Ectodermal cell (in vitro differentiated cells): ENCODE measurements around the gene RBAK.
"Not testable (repeated sequence)": the region's sequence is repeated elsewhere in the genome, so short reads cannot be mapped to it uniquely, and the experiment has no call there.

Experiments
- H3K27ac ChIP-seq: 2 replicates; pipeline ENCODE4 v1.7.0; 2013; ENCODE audit warnings: mild to moderate bottlenecking, low read depth, low read length; ENCODE audit not compliant: insufficient read depth, poor library complexity, severe bottlenecking
- H3K27me3 ChIP-seq: 2 replicates; pipeline ENCODE4 v1.7.0; 2013; ENCODE audit warnings: mild to moderate bottlenecking, low read length; ENCODE audit not compliant: insufficient read depth, control insufficient read depth, poor library complexity, severe bottlenecking
- H3K36me3 ChIP-seq: one replicate; pipeline ENCODE4 v1.7.0; 2013; ENCODE audit warnings: low read length; ENCODE audit not compliant: control insufficient read depth, insufficient read depth
- H3K4me1 ChIP-seq: one replicate; pipeline ENCODE4 v1.7.0; 2013; ENCODE audit warnings: low read length; ENCODE audit not compliant: control insufficient read depth, insufficient read depth
- H3K4me3 ChIP-seq: 2 replicates; pipeline ENCODE4 v1.7.0; 2013; ENCODE audit warnings: low read depth, low read length, control low read depth; ENCODE audit not compliant: insufficient read depth
- H3K9me3 ChIP-seq: 2 replicates; pipeline ENCODE4 v1.7.0; 2013; ENCODE audit warnings: mild to moderate bottlenecking, low read length, moderate library complexity; ENCODE audit not compliant: control insufficient read depth
- WGBS, 2 experiments: methylation state at CpG; one replicate each; pipeline ENCODE4 v1.1.7; 2013; ENCODE audit warnings: missing lambda C conversion rate in 2 of 2; 5-methylcytosine and 5-hydroxymethylcytosine counted together

The RBAK gene

GRCh38 chr7:5047127-5047526 lies 1.5 kb downstream of the RBAK start:
- H3K9me3 ChIP-seq, H3K4me3 ChIP-seq: not testable (repeated sequence)
- 92 to 97% methylated on average over 2 of the region's 2 CpGs for WGBS, 2 experiments

GRCh38 chr7:5050676-5051075 lies 5.0 kb downstream of the RBAK start:
- H3K9me3 ChIP-seq, result no peaks in the 10 kb centered on the region
- 95 to 97% methylated on average over 1 to 2 of the region's 2 CpGs for WGBS, 2 experiments
- no peak overlapping the region for H3K4me3 ChIP-seq
- H3K27ac ChIP-seq, result no peak overlapping the region
- H3K4me1 ChIP-seq, result no peaks in the 10 kb centered on the region
- no peaks in the 10 kb centered on the region for H3K27me3 ChIP-seq
- peaks cover 38% of the 10 kb centered on the region for H3K36me3 ChIP-seq

More at GRCh38 chr7:5047127-5047526, 1.5 kb downstream of the RBAK start:
- not testable (repeated sequence) for H3K4me1 ChIP-seq, H3K27ac ChIP-seq, H3K27me3 ChIP-seq
- H3K36me3 ChIP-seq, result peaks cover 20% of the 10 kb centered on the region

GRCh38 chr7:5051731-5052130 lies 6.1 kb downstream of the RBAK start:
- not testable (repeated sequence) for H3K4me3 ChIP-seq, H3K27ac ChIP-seq, H3K9me3 ChIP-seq, H3K27me3 ChIP-seq, H3K4me1 ChIP-seq
- peaks cover 46% of the 10 kb centered on the region for H3K36me3 ChIP-seq

GRCh38 chr7:5053175-5053574 lies 7.5 kb downstream of the RBAK start:
- Histone ChIP-seq H3K4me1 (no peaks in the 10 kb centered on the region), H3K27ac (no peak overlapping the region), H3K4me3 (no peak overlapping the region), H3K36me3 (peaks cover 58% of the 10 kb centered on the region), H3K9me3 (no peaks in the 10 kb centered on the region), H3K27me3 (no peaks in the 10 kb centered on the region)
- 100% methylated on average over 1 of the region's 1 CpG for WGBS, 2 experiments

- 96 to 100% methylated on average over 2 of the region's 2 CpGs for WGBS, 2 experiments
- peaks cover 80% of the 10 kb centered on the region for H3K36me3 ChIP-seq
- no peak overlapping the region for H3K27ac ChIP-seq
- H3K4me1 ChIP-seq, result no peaks in the 10 kb centered on the region
- H3K4me3 ChIP-seq, result no peak overlapping the region
- no peaks in the 10 kb centered on the region for H3K27me3 ChIP-seq
- H3K9me3 ChIP-seq, result peaks cover 35% of the 10 kb centered on the region
These were observed 18.0 kb downstream of the RBAK start for GRCh38 chr7:5063698-5064097.

GRCh38 chr7:5064391-5065106 lies 18.9 kb downstream of the RBAK start:
- H3K4me1 ChIP-seq, result no peaks in the 10 kb centered on the region
- no peaks in the 10 kb centered on the region for H3K27me3 ChIP-seq
- H3K27ac ChIP-seq, result no peak overlapping the region
- H3K36me3 ChIP-seq, result peaks cover 71% of the 10 kb centered on the region
- H3K4me3 ChIP-seq, result no peak overlapping the region
- H3K9me3 ChIP-seq, result peaks cover 36% of the 10 kb centered on the region
- 87 to 96% methylated on average over 11 of the region's 12 CpGs for WGBS, 2 experiments

- H3K4me3 ChIP-seq, result no peak overlapping the region
- 100% methylated on average over 2 to 3 of the region's 5 CpGs for WGBS, 2 experiments
- peaks cover 66% of the 10 kb centered on the region for H3K36me3 ChIP-seq
- H3K4me1 ChIP-seq, result no peaks in the 10 kb centered on the region
- peaks cover 36% of the 10 kb centered on the region for H3K9me3 ChIP-seq
- H3K27me3 ChIP-seq, result no peaks in the 10 kb centered on the region
- H3K27ac ChIP-seq, result no peak overlapping the region
These were observed 19.4 kb downstream of the RBAK start for GRCh38 chr7:5065107-5065407.

GRCh38 chr7:5068521-5068920 lies 22.9 kb downstream of the RBAK start:
- 93 to 95% methylated on average over 4 of the region's 4 CpGs for WGBS, 2 experiments
- Histone ChIP-seq H3K27ac (no peak overlapping the region), H3K36me3 (peaks cover 32% of the 10 kb centered on the region), H3K9me3 (peaks cover 34% of the 10 kb centered on the region), H3K4me1 (no peaks in the 10 kb centered on the region), H3K27me3 (no peaks in the 10 kb centered on the region), H3K4me3 (no peak overlapping the region)

GRCh38 chr7:5070206-5070605 lies 24.5 kb downstream of the RBAK start:
- no peak overlapping the region for H3K4me3 ChIP-seq
- peaks cover 15% of the 10 kb centered on the region for H3K36me3 ChIP-seq
- H3K9me3 ChIP-seq, result peaks cover 19% of the 10 kb centered on the region
- no peaks in the 10 kb centered on the region for H3K27me3 ChIP-seq
- H3K4me1 ChIP-seq, result no peaks in the 10 kb centered on the region
- H3K27ac ChIP-seq, result no peak overlapping the region
- 93 to 95% methylated on average over 4 of the region's 4 CpGs for WGBS, 2 experiments

GRCh38 chr7:5075187-5075586 lies 29.5 kb downstream of the RBAK start:
- H3K36me3 ChIP-seq, H3K27me3 ChIP-seq, H3K4me3 ChIP-seq, H3K4me1 ChIP-seq, H3K9me3 ChIP-seq, H3K27ac ChIP-seq: not testable (repeated sequence)
- 87 to 88% methylated on average over 10 to 11 of the region's 11 CpGs for WGBS, 2 experiments

GRCh38 chr7:5077740-5078139 lies 32.1 kb downstream of the RBAK start:
- H3K27ac ChIP-seq, result no peak overlapping the region
- no peaks in the 10 kb centered on the region for H3K36me3 ChIP-seq
- no peaks in the 10 kb centered on the region for H3K4me1 ChIP-seq
- no peaks in the 10 kb centered on the region for H3K27me3 ChIP-seq
- WGBS, 2 experiments, result 79 to 81% methylated on average over 11 of the region's 11 CpGs
- no peak overlapping the region for H3K4me3 ChIP-seq
- H3K9me3 ChIP-seq, result no peaks in the 10 kb centered on the region
